HCT116 (cell line): ENCODE results near the gene EPHB2.
"Not testable (repeated sequence)": the region's sequence is repeated elsewhere in the genome, so short reads cannot be mapped to it uniquely, and the experiment has no call there.

Experiments
- CTCF ChIP-seq, 3 experiments: fragments of 200-600 bp in 1 of 3; sonication (generic) in 1 of 3; IDR thresholded peaks in 2 of 3; conservative IDR thresholded peaks in 1 of 3; 2 replicates each; pipeline ENCODE4 v1.5.1; 2012 to 2017; ENCODE audit warnings: low read depth in 2 of 3, low read length in 2 of 3, antibody characterized with exemption in 1 of 3, borderline replicate concordance in 1 of 3, control low read depth in 1 of 3, mild to moderate bottlenecking in 1 of 3, mixed read lengths in 1 of 3, mixed run types in 1 of 3, moderate library complexity in 1 of 3; ENCODE audit not compliant: insufficient read depth in 1 of 3
- SIN3A ChIP-seq: IDR thresholded peaks from 2 replicates; pipeline ENCODE4 v1.6.1; 2012; ENCODE audit warnings: low read depth
- YY1 ChIP-seq: IDR thresholded peaks from 2 replicates; pipeline ENCODE4 v1.6.1; 2011; ENCODE audit warnings: low read length, low read depth, moderate library complexity, mild to moderate bottlenecking; ENCODE audit not compliant: insufficient replicate concordance; ENCODE audit errors: extremely low read depth
- TF ChIP-seq, protein P1 (sequence below): IDR thresholded peaks from 2 replicates; pipeline ENCODE4 v1.6.1; 2012; ENCODE audit warnings: low read depth

- TF ChIP-seq SIN3A; CTCF (IDR thresholded peaks at IDR 0.05 in 2 of 3, conservative IDR thresholded peaks at IDR 0.05 in 1 of 3; ENCODE audit: borderline replicate concordance in 1 of 3, insufficient read depth in 1 of 3, low read depth in 2 of 3, low read length in 2 of 3); YY1: not testable (repeated sequence)
- TF ChIP-seq, protein P1, sequence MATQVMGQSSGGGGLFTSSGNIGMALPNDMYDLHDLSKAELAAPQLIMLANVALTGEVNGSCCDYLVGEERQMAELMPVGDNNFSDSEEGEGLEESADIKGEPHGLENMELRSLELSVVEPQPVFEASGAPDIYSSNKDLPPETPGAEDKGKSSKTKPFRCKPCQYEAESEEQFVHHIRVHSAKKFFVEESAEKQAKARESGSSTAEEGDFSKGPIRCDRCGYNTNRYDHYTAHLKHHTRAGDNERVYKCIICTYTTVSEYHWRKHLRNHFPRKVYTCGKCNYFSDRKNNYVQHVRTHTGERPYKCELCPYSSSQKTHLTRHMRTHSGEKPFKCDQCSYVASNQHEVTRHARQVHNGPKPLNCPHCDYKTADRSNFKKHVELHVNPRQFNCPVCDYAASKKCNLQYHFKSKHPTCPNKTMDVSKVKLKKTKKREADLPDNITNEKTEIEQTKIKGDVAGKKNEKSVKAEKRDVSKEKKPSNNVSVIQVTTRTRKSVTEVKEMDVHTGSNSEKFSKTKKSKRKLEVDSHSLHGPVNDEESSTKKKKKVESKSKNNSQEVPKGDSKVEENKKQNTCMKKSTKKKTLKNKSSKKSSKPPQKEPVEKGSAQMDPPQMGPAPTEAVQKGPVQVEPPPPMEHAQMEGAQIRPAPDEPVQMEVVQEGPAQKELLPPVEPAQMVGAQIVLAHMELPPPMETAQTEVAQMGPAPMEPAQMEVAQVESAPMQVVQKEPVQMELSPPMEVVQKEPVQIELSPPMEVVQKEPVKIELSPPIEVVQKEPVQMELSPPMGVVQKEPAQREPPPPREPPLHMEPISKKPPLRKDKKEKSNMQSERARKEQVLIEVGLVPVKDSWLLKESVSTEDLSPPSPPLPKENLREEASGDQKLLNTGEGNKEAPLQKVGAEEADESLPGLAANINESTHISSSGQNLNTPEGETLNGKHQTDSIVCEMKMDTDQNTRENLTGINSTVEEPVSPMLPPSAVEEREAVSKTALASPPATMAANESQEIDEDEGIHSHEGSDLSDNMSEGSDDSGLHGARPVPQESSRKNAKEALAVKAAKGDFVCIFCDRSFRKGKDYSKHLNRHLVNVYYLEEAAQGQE: not testable (repeated sequence)
These were observed 41.8 kb upstream of the EPHB2 start for GRCh38 chr1:22668840-22669239.
